H9 (cell line): ENCODE measurements around the gene A1CF. TPM values are rescaled to one million over a fixed set of nuclear protein-coding genes. Genes with fewer than 3 reads are reported as not detected.

Experiments used
- DNase-seq: peaks from one replicate; pipeline ENCODE4 v3.0.0-alpha.2; 2017
- H2AFZ ChIP-seq: one replicate; pipeline ENCODE4 v1.6.1; 2013; ENCODE audit warnings: mild to moderate bottlenecking, low read length, control low read depth, moderate library complexity
- H2AK5ac ChIP-seq: 2 replicates; pipeline ENCODE4 v1.6.1; 2013; ENCODE audit warnings: low read length, control low read depth, mixed read lengths; ENCODE audit not compliant: insufficient read length
- H2BK120ac ChIP-seq: one replicate; pipeline ENCODE4 v1.6.1; 2013; ENCODE audit warnings: low read depth, mild to moderate bottlenecking, low read length, control low read depth, inconsistent platforms; ENCODE audit not compliant: poor library complexity, severe bottlenecking
- H2BK12ac ChIP-seq: 2 replicates; pipeline ENCODE4 v1.6.1; 2013; ENCODE audit warnings: low read length, control low read depth, mixed read lengths, low read depth; ENCODE audit not compliant: insufficient read length
- H2BK15ac ChIP-seq: 2 replicates; pipeline ENCODE4 v1.6.1; 2013; ENCODE audit warnings: low read depth, low read length, control low read depth
- H2BK20ac ChIP-seq: one replicate; pipeline ENCODE4 v1.6.1; 2013; ENCODE audit warnings: low read depth, mild to moderate bottlenecking, low read length, control low read depth, inconsistent platforms; ENCODE audit not compliant: poor library complexity, severe bottlenecking
- H2BK5ac ChIP-seq: 2 replicates; pipeline ENCODE4 v1.6.1; 2013; ENCODE audit warnings: low read length, control low read depth, mixed read lengths; ENCODE audit not compliant: insufficient read length
- H3K14ac ChIP-seq: 2 replicates; pipeline ENCODE4 v1.6.1; 2013; ENCODE audit warnings: low read length, control low read depth; ENCODE audit not compliant: insufficient read depth
- H3K18ac ChIP-seq: 2 replicates; pipeline ENCODE4 v1.6.1; 2013; ENCODE audit warnings: low read depth, mild to moderate bottlenecking, mixed read lengths, low read length, control low read depth; ENCODE audit not compliant: insufficient read length
- H3K23ac ChIP-seq: 2 replicates; pipeline ENCODE4 v1.6.1; 2013; ENCODE audit warnings: low read length, control low read depth, mixed read lengths, low read depth; ENCODE audit not compliant: insufficient read length
- H3K23me2 ChIP-seq: 2 replicates; pipeline ENCODE4 v1.6.1; 2013; ENCODE audit warnings: low read depth, mild to moderate bottlenecking, mixed read lengths, low read length, control low read depth; ENCODE audit not compliant: insufficient read length, poor library complexity, severe bottlenecking
- H3K27ac ChIP-seq: 2 replicates; pipeline ENCODE4 v1.5.1; 2013; ENCODE audit warnings: low read length, control low read depth, mixed read lengths, low read depth; ENCODE audit not compliant: insufficient read length
- H3K27me3 ChIP-seq: 2 replicates; pipeline ENCODE4 v1.6.1; 2013; ENCODE audit warnings: low read length, control low read depth, inconsistent platforms; ENCODE audit not compliant: insufficient read depth
- H3K4ac ChIP-seq: 2 replicates; pipeline ENCODE4 v1.6.1; 2013; ENCODE audit warnings: low read depth, mild to moderate bottlenecking, control low read depth, inconsistent platforms, low read length, moderate library complexity
- H3K4me1 ChIP-seq: 2 replicates; pipeline ENCODE4 v1.6.1; 2013; ENCODE audit warnings: low read length, control low read depth, inconsistent platforms; ENCODE audit not compliant: insufficient read depth
- H3K4me2 ChIP-seq: 2 replicates; pipeline ENCODE4 v1.6.1; 2013; ENCODE audit warnings: low read length, control low read depth, mixed read lengths; ENCODE audit not compliant: insufficient read length, insufficient read depth
- H3K56ac ChIP-seq: 2 replicates; pipeline ENCODE4 v1.6.1; 2013; ENCODE audit warnings: low read depth, mild to moderate bottlenecking, mixed read lengths, low read length, control low read depth; ENCODE audit not compliant: insufficient read length
- H3K79me1 ChIP-seq: 2 replicates; pipeline ENCODE4 v1.6.1; 2013; ENCODE audit warnings: low read depth, mild to moderate bottlenecking, moderate library complexity, low read length, control low read depth, inconsistent platforms; ENCODE audit not compliant: insufficient read depth, poor library complexity, severe bottlenecking
- H3K79me2 ChIP-seq: 2 replicates; pipeline ENCODE4 v1.6.1; 2013; ENCODE audit warnings: low read length, control low read depth, inconsistent platforms; ENCODE audit not compliant: insufficient read depth
- H3K9ac ChIP-seq: 2 replicates; pipeline ENCODE4 v1.6.1; 2013; ENCODE audit warnings: low read length, control low read depth, mixed read lengths; ENCODE audit not compliant: insufficient read length; ENCODE audit errors: extremely low read depth
- H3K9me3 ChIP-seq: one replicate; pipeline ENCODE4 v1.6.1; 2013; ENCODE audit warnings: low read depth, low read length, inconsistent platforms; ENCODE audit not compliant: control insufficient read depth
- H3T11ph ChIP-seq: one replicate; pipeline ENCODE4 v1.6.1; 2013; ENCODE audit warnings: mild to moderate bottlenecking, low read length, control low read depth, inconsistent platforms
- H4K20me1 ChIP-seq: one replicate; pipeline ENCODE4 v1.6.1; 2013; ENCODE audit not compliant: control insufficient read depth, insufficient read length, insufficient read depth
- H4K5ac ChIP-seq: 2 replicates; pipeline ENCODE4 v1.6.1; 2013; ENCODE audit warnings: low read depth, mild to moderate bottlenecking, mixed read lengths, low read length, control low read depth; ENCODE audit not compliant: insufficient read length
- H4K8ac ChIP-seq: replicated peaks from 2 replicates; pipeline ENCODE4 v1.6.1; 2013; ENCODE audit warnings: low read length, control low read depth, mixed read lengths, low read depth; ENCODE audit not compliant: insufficient read length
- H4K91ac ChIP-seq: 2 replicates; pipeline ENCODE4 v1.6.1; 2013; ENCODE audit warnings: low read depth, mild to moderate bottlenecking, moderate library complexity, mixed read lengths, low read length, control low read depth; ENCODE audit not compliant: insufficient read length
- H3K27ac Mint-ChIP-seq, 3 experiments: 2 replicates in 2 of 3; 3 replicates in 1 of 3; pipeline ENCODE4 v1.8.0; 2020 to 2021; ENCODE audit warnings: mixed read lengths in 3 of 3, mild to moderate bottlenecking in 1 of 3, moderate library complexity in 1 of 3
- H3K27me3 Mint-ChIP-seq: 2 replicates; pipeline ENCODE4 v1.8.0; 2021; ENCODE audit warnings: low read depth, mild to moderate bottlenecking, moderate library complexity, mixed read lengths
- H3K36me3 Mint-ChIP-seq, 3 experiments: 2 replicates in 2 of 3; 3 replicates in 1 of 3; pipeline ENCODE4 v1.8.0; 2020 to 2021; ENCODE audit warnings: low read depth in 3 of 3, mixed read lengths in 3 of 3; ENCODE audit not compliant: insufficient read depth in 1 of 3
- H3K4me1 Mint-ChIP-seq, 2 experiments: 2 replicates each; pipeline ENCODE4 v1.8.0; 2020; ENCODE audit warnings: mixed read lengths in 2 of 2
- H3K4me3 Mint-ChIP-seq, 2 experiments: 2 replicates in 1 of 2; 3 replicates in 1 of 2; pipeline ENCODE4 v1.8.0; 2020 to 2021; ENCODE audit warnings: mild to moderate bottlenecking in 2 of 2, mixed read lengths in 2 of 2, moderate library complexity in 1 of 2
- H3K9me3 Mint-ChIP-seq, 2 experiments: 2 replicates in 1 of 2; 3 replicates in 1 of 2; pipeline ENCODE4 v1.8.0; 2020; ENCODE audit warnings: mild to moderate bottlenecking in 2 of 2, mixed read lengths in 2 of 2, moderate library complexity in 1 of 2
- CTCF ChIP-seq: fragments of 200-600 bp; sonication (generic); conservative IDR thresholded peaks from 3 replicates; pipeline ENCODE4 v1.8.0; 2021; ENCODE audit warnings: antibody characterized with exemption, mild to moderate bottlenecking
- WGBS: extraction: QIAGEN DNeasy Blood & Tissue Kit; methylation state at CpG from one replicate; pipeline ENCODE4 v1.1.7; 2013; ENCODE audit warnings: missing lambda C conversion rate, low lambda C conversion rate, mixed read lengths; ENCODE audit not compliant: insufficient read length; ENCODE audit errors: extremely low coverage; 5-methylcytosine and 5-hydroxymethylcytosine counted together
- total RNA-seq: library from RNA; stranded (reverse); gene quantifications from 2 replicates; pipeline ENCODE4 v1.2.1, GENCODE V29; 2021

A1CF gene
- total RNA-seq, 1 experiment from 2014 or later: not detected

- Histone ChIP-seq H3K9ac (no peak overlapping the region), H3K79me2 (no peaks in the 10 kb centered on the region), H3K23ac (no peak overlapping the region), H3K4me1 (no peaks in the 10 kb centered on the region), H3K14ac (no peak overlapping the region), H4K20me1 (no peaks in the 10 kb centered on the region), H2BK20ac (no peak overlapping the region), H2BK15ac (no peak overlapping the region), H3K9me3 (no peaks in the 10 kb centered on the region), H2BK120ac (no peak overlapping the region), H2AK5ac (no peak overlapping the region), H3K27ac (no peak overlapping the region), H3K4ac (no peak overlapping the region), H2AFZ (no peak overlapping the region), H3K23me2 (no peaks in the 10 kb centered on the region), H4K91ac (no peak overlapping the region), H3T11ph (no peak overlapping the region), H3K79me1 (no peaks in the 10 kb centered on the region), H3K56ac (no peak overlapping the region), H4K8ac (no peak overlapping the region), H3K4me2 (no peak overlapping the region), H3K27me3 (no peaks in the 10 kb centered on the region), H2BK5ac (no peak overlapping the region), H4K5ac (no peak overlapping the region), H3K18ac (no peak overlapping the region), H2BK12ac (no peak overlapping the region)
- Mint-ChIP-seq H3K36me3 (no peaks in the 10 kb centered on the region), H3K27ac (no peak overlapping the region), H3K27me3 (no peaks in the 10 kb centered on the region), H3K4me3 (no peak overlapping the region), H3K9me3 (no peaks in the 10 kb centered on the region), H3K4me1 (peaks cover 2 to 5% of the 10 kb centered on the region in 2 experiments; a peak in 3 of 4 replicates)
- DNase-seq: no peak
- WGBS: no CpG with 5 or more reads among the region's 2 CpGs
- no peak for TF ChIP-seq CTCF
Measured at GRCh38 chr10:50892467-50892866, 7.0 kb upstream of the A1CF start.
